GM23338 (cell line): Measurements from ENCODE around the gene ASPRV1. TPM values are rescaled to one million over a fixed set of nuclear protein-coding genes. Genes with fewer than 3 reads are reported as not detected.
"Not testable (repeated sequence)": the region's sequence is repeated elsewhere in the genome, so short reads cannot be mapped to it uniquely, and the experiment has no call there.

ENCODE experiments used
- ATAC-seq: fragments of 200-7000 bp; cut with Tn5 transposase; 3 replicates; pipeline ENCODE4 v1.9.1; 2020
- DNase-seq: peaks from one replicate; pipeline ENCODE4 v3.0.0-alpha.2; 2015; ENCODE audit warnings: low spot score
- H2AFZ ChIP-seq: fragments of 200-600 bp; sonication (generic); 2 replicates; pipeline ENCODE4 v1.8.0; 2016; ENCODE audit warnings: antibody characterized with exemption, mild to moderate bottlenecking, moderate library complexity
- H3F3A ChIP-seq: fragments of 200-600 bp; sonication (generic); replicated peaks from 2 replicates; pipeline ENCODE4 v1.8.0; 2017; ENCODE audit warnings: antibody characterized with exemption, mixed run types, low read depth
- H3K27ac ChIP-seq: fragments of 200-600 bp; sonication (generic); 2 replicates; pipeline ENCODE4 v1.6.1; 2016; ENCODE audit warnings: low read depth
- H3K27me3 ChIP-seq: fragments of 200-600 bp; sonication (generic); 2 replicates; pipeline ENCODE4 v1.8.0; 2016; ENCODE audit warnings: mild to moderate bottlenecking, mixed run types, moderate library complexity; ENCODE audit not compliant: insufficient read depth
- H3K36me3 ChIP-seq: fragments of 200-600 bp; sonication (generic); 2 replicates; pipeline ENCODE4 v1.8.0; 2016; ENCODE audit warnings: mild to moderate bottlenecking; ENCODE audit not compliant: insufficient read depth
- H3K4me1 ChIP-seq: fragments of 200-600 bp; sonication (generic); 2 replicates; pipeline ENCODE4 v1.8.0; 2016; ENCODE audit warnings: mild to moderate bottlenecking, moderate library complexity; ENCODE audit not compliant: insufficient read depth
- H3K4me2 ChIP-seq: fragments of 200-600 bp; sonication (generic); 2 replicates; pipeline ENCODE4 v1.7.1; 2017; ENCODE audit warnings: mixed run types
- H3K4me3 ChIP-seq: fragments of 200-600 bp; sonication (generic); 2 replicates; pipeline ENCODE4 v1.6.1; 2016; ENCODE audit warnings: mixed run types
- H3K79me2 ChIP-seq: fragments of 200-600 bp; sonication (generic); replicated peaks from 2 replicates; pipeline ENCODE4 v1.8.0; 2017; ENCODE audit warnings: mild to moderate bottlenecking; ENCODE audit not compliant: insufficient read depth
- H3K9me2 ChIP-seq: fragments of 200-600 bp; sonication (generic); 2 replicates; pipeline ENCODE4 v1.8.0; 2017; ENCODE audit not compliant: insufficient read depth
- H4K20me1 ChIP-seq: fragments of 200-600 bp; sonication (generic); replicated peaks from 2 replicates; pipeline ENCODE4 v1.8.0; 2017; ENCODE audit warnings: mild to moderate bottlenecking; ENCODE audit not compliant: insufficient read depth
- H3K27ac Mint-ChIP-seq: 2 replicates; pipeline ENCODE4 v1.8.0; 2020; ENCODE audit warnings: inconsistent platforms, mild to moderate bottlenecking, moderate library complexity, mixed read lengths
- H3K27me3 Mint-ChIP-seq: 3 replicates; pipeline ENCODE4 v1.8.0; 2022; ENCODE audit warnings: low read depth, mild to moderate bottlenecking, moderate library complexity, mixed read lengths, inconsistent platforms; ENCODE audit not compliant: insufficient read depth, poor library complexity
- H3K36me3 Mint-ChIP-seq: 3 replicates; pipeline ENCODE4 v1.8.0; 2021; ENCODE audit warnings: low read depth, mild to moderate bottlenecking, inconsistent platforms, moderate library complexity, mixed read lengths
- H3K4me1 Mint-ChIP-seq: 3 replicates; pipeline ENCODE4 v1.8.0; 2020; ENCODE audit warnings: mild to moderate bottlenecking, inconsistent platforms, mixed read lengths
- H3K4me3 Mint-ChIP-seq: 3 replicates; pipeline ENCODE4 v1.8.0; 2021; ENCODE audit warnings: moderate library complexity, mild to moderate bottlenecking, inconsistent platforms, mixed read lengths
- H3K9me3 Mint-ChIP-seq: 3 replicates; pipeline ENCODE4 v1.8.0; 2020; ENCODE audit warnings: moderate library complexity, mild to moderate bottlenecking, inconsistent platforms, mixed read lengths
- CREB1 ChIP-seq: fragments of 250-450 bp; sonication (Bioruptor Pico); IDR thresholded peaks from 2 replicates; pipeline ENCODE4 v1.5.0; 2020; ENCODE audit warnings: low read depth, mild to moderate bottlenecking, moderate library complexity
- CTCF ChIP-seq, 2 experiments: fragments of 200-600 bp in 1 of 2; sonication (generic) in 1 of 2; conservative IDR thresholded peaks; 2 replicates each; pipeline versions ENCODE4 v1.5.1 to v1.6.1; 2016 to 2017; ENCODE audit warnings: antibody characterized with exemption in 2 of 2, low read depth in 2 of 2, mild to moderate bottlenecking in 2 of 2, moderate library complexity in 1 of 2
- EZH2 ChIP-seq: fragments of 200-600 bp; sonication (generic); IDR thresholded peaks from one replicate; pipeline ENCODE4 v1.8.0; 2017; ENCODE audit warnings: antibody characterized with exemption, mild to moderate bottlenecking, low read depth; ENCODE audit not compliant: unreplicated experiment
- NANOG ChIP-seq: IDR thresholded peaks from 2 replicates; pipeline ENCODE4 v1.6.1; 2016; ENCODE audit warnings: antibody characterized with exemption, borderline replicate concordance
- REST ChIP-seq: IDR thresholded peaks from one replicate; pipeline ENCODE4 v1.6.1; 2018; ENCODE audit warnings: antibody characterized with exemption; ENCODE audit not compliant: unreplicated experiment
- STAT1 ChIP-seq: IDR thresholded peaks from one replicate; pipeline ENCODE4 v1.6.1; 2016; ENCODE audit warnings: antibody characterized with exemption; ENCODE audit not compliant: unreplicated experiment
- ZNF114 ChIP-seq: fragments of 250-450 bp; sonication (Bioruptor Pico); IDR thresholded peaks from 2 replicates; pipeline ENCODE4 v1.5.0; 2020; ENCODE audit warnings: mild to moderate bottlenecking, moderate library complexity
- ZNF331 ChIP-seq: fragments of 250-450 bp; sonication (Bioruptor Pico); IDR thresholded peaks from 2 replicates; pipeline ENCODE4 v1.5.0; 2020; ENCODE audit warnings: low read depth, mild to moderate bottlenecking, moderate library complexity
- polyA plus RNA-seq: library from polyadenylated mRNA; unstranded; fragments of >200 nt; fragmentation: Nextera tagmentation; extraction: Ambion mirVana; gene quantifications from 2 replicates; pipeline ENCODE4 v1.2.1, GENCODE V29; 2016
- total RNA-seq: library from RNA; depleted of rRNA; stranded (reverse); fragments of >200 nt; shearing (Covaris generic); gene quantifications from 2 replicates; pipeline ENCODE4 v1.2.3, GENCODE V29; 2014

Gene ASPRV1
- total and polyA plus RNA-seq, 2 experiments from 2014 or later: 0.60 to 1.4 TPM

GRCh38 chr2:70002241-70002899 is 40.9 kb upstream of the ASPRV1 start (continued):
- no peak for TF ChIP-seq REST
- TF ChIP-seq ZNF331 (CRISPR knock-in tag): no peak

DNA sequence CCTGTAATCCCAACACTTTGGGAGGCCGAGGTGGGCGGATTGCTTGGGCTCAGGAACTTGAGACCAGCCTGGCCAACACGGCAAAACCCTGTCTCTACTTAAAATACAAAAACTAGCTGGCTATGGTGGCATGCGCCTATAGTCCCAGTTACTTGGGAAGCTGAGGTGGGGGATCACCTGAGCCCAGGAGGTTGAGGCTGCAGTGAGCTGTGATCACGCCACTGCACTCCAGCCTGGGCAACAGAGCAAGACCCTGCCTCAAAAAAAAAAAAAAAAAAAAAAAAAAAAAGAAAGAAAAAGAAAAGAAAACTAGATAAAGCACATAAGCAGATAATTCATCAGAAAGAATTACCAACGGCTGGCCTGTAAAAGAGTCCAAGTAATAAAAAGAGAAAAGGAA is 39.1 kb upstream of the ASPRV1 start:
- not testable (repeated sequence) for H3F3A ChIP-seq, H3K27me3 ChIP-seq, H3K27ac Mint-ChIP-seq, ATAC-seq, H3K36me3 ChIP-seq, H3K4me2 ChIP-seq, H3K4me3 Mint-ChIP-seq, H4K20me1 ChIP-seq, H3K9me2 ChIP-seq, H3K79me2 ChIP-seq, H3K4me3 ChIP-seq, H3K9me3 Mint-ChIP-seq, H2AFZ ChIP-seq, DNase-seq, H3K36me3 Mint-ChIP-seq, H3K27me3 Mint-ChIP-seq
- H3K27ac ChIP-seq: 0 out of 2 replicates have a peak overlapping the region, but pooled peaks have one; percentile 2
- H3K4me1 Mint-ChIP-seq: peaks cover 40% of the 10 kb centered on the region
- H3K4me1 ChIP-seq: peaks cover 13% of the 10 kb centered on the region

DNA sequence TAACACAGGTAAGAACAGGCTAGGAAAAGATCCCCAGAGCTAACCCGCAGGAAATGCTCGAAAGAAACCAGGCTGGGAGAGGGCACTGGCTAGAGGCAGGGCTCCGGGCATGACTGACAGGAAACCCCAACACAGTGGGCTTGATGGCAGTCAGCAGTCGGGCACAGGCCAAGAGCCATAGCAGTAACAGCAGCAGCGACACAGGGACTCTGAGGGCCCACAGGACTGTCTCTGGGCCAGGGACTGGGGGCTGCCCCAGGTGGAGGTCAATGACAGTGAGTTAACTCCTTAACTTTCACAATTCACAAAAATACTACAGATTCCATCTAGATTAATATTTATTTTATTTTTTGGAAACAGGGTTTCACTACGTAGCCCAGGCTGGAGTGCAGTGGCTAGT is 37.3 kb upstream of the ASPRV1 start:
- DNase-seq (peak; percentile 33), ATAC-seq (peak; percentile 49)
- no peaks in the 10 kb centered on the region for H3K9me2 ChIP-seq
- Mint-ChIP-seq H3K27ac (no peak overlapping the region), H3K9me3 (no peaks in the 10 kb centered on the region), H3K4me3 (no peak overlapping the region), H3K36me3 (peaks cover 9% of the 10 kb centered on the region; the same call in 2 of the 3 replicates), H3K27me3 (peaks cover 8% of the 10 kb centered on the region), H3K4me1 (peaks cover 38% of the 10 kb centered on the region)
- no peak overlapping the region for H3K4me2 ChIP-seq
- no peaks in the 10 kb centered on the region for H3K79me2 ChIP-seq
- peak overlapping the region; percentile 66; the same call in 1 of the 2 replicates for H3K27ac ChIP-seq
- H3K4me1 ChIP-seq: peaks cover 8% of the 10 kb centered on the region
- H3K27me3 ChIP-seq: no peaks in the 10 kb centered on the region
- no peak overlapping the region for H2AFZ ChIP-seq
- no peaks in the 10 kb centered on the region for H3F3A ChIP-seq
- TF ChIP-seq NANOG (no peak), EZH2 (no peak), CREB1 (CRISPR knock-in tag) (no peak), CTCF (conservative IDR thresholded peaks at IDR 0.05; ENCODE audit: low read depth in 2 of 2) (no peak), ZNF114 (CRISPR knock-in tag) (no peak), STAT1 (no peak)
- no peak overlapping the region for H3K4me3 ChIP-seq
- H4K20me1 ChIP-seq: no peaks in the 10 kb centered on the region
- no peaks in the 10 kb centered on the region; the same call in 1 of the 2 replicates for H3K36me3 ChIP-seq
